K562 (cell line): ENCODE measurements around the gene INPP5D. TPM values are rescaled to one million over a fixed set of nuclear protein-coding genes. Genes with fewer than 3 reads are reported as not detected.

Experiments used
- ATAC-seq: fragments of 200-7000 bp; cut with Tn5 transposase; 3 replicates; pipeline ENCODE4 v1.9.1; 2020; ENCODE audit warnings: moderate library complexity
- BruUV-seq: library from RNA; stranded (reverse); fragments of 400-500 nt; replicated peaks from 2 replicates; lab custom pipeline; 2021; lab: Mats Ljungman, UMichigan
- CTCF ChIA-PET: fragments of 300-600 bp; formaldehyde crosslinking; extraction: SDS; loops from one replicate; lab custom pipeline; 2021; ENCODE audit warnings: low intra/inter-chr PET ratio; lab: Yijun Ruan, JAX
- POLR2A ChIA-PET: fragments of 300-600, 350-650 bp; sonication (Branson Sonifier 250); formaldehyde crosslinking; extraction: SDS; loops from one replicate; lab custom pipeline; 2021; ENCODE audit warnings: antibody characterized with exemption, inconsistent platforms; lab: Yijun Ruan, JAX
- DNase-seq, 4 experiments: peaks; one replicate each; pipeline versions ENCODE4 v3.0.0 to v3.0.0-alpha.2; 2011 to 2018; ENCODE audit warnings: low spot score in 3 of 4, mixed read lengths in 3 of 4; ENCODE audit errors: extremely low read depth in 1 of 4
- FAIRE-seq: peaks from 2 replicates; lab custom pipeline; 2011; peaks lifted over from hg19 to GRCh38; lab: Jason Lieb, UNC
- H2AFZ ChIP-seq: 2 replicates; pipeline ENCODE4 v1.6.0; 2011; ENCODE audit warnings: low read depth, low read length, control low read depth, inconsistent platforms
- H3K27ac ChIP-seq: fragments of 200-600 bp; 3 replicates; pipeline ENCODE4 v1.8.0; 2011; ENCODE audit warnings: low read depth, mild to moderate bottlenecking, control low read depth, inconsistent platforms, low read length, moderate library complexity, mixed read lengths; ENCODE audit errors: extremely low read depth
- H3K27me3 ChIP-seq, 2 experiments: fragments of 300-600 bp in 1 of 2; 2 replicates in 1 of 2; 3 replicates in 1 of 2; pipeline versions ENCODE4 v1.6.0 to v1.8.0; 2011; ENCODE audit warnings: inconsistent platforms in 2 of 2, low read length in 2 of 2, mild to moderate bottlenecking in 1 of 2, mixed read lengths in 1 of 2, moderate library complexity in 1 of 2; ENCODE audit not compliant: control insufficient read depth in 2 of 2, insufficient read depth in 2 of 2
- H3K36me3 ChIP-seq: fragments of 300-600 bp; 3 replicates; pipeline ENCODE4 v1.8.0; 2011; ENCODE audit warnings: mild to moderate bottlenecking, low read length, inconsistent platforms; ENCODE audit not compliant: control insufficient read depth, insufficient read depth
- H3K4me1 ChIP-seq, 2 experiments: fragments of 200-600 bp in 1 of 2; replicated peaks in 1 of 2; 2 replicates in 1 of 2; 3 replicates in 1 of 2; pipeline versions ENCODE4 v1.5.1 to v1.8.0; 2011; ENCODE audit warnings: inconsistent platforms in 2 of 2, low read length in 2 of 2, mild to moderate bottlenecking in 1 of 2, mixed read lengths in 1 of 2, moderate library complexity in 1 of 2; ENCODE audit not compliant: control insufficient read depth in 2 of 2, insufficient read depth in 2 of 2
- H3K4me2 ChIP-seq: 2 replicates; pipeline ENCODE4 v1.6.1; 2011; ENCODE audit warnings: low read length, control low read depth, inconsistent platforms, mixed read lengths; ENCODE audit not compliant: insufficient read depth
- H3K4me3 ChIP-seq: fragments of 200-600 bp; sonication (generic), shearing (Covaris generic); 2 replicates; pipeline ENCODE4 v1.5.1; 2016; ENCODE audit warnings: control low read depth, inconsistent platforms
- H3K79me2 ChIP-seq: fragments of 200-600 bp; 3 replicates; pipeline ENCODE4 v1.8.0; 2011; ENCODE audit warnings: low read length, inconsistent platforms; ENCODE audit not compliant: control insufficient read depth, insufficient read depth
- H3K9ac ChIP-seq, 2 experiments: 2 replicates each; pipeline versions ENCODE4 v1.6.0 to v1.6.1; 2011; ENCODE audit warnings: low read depth in 2 of 2, low read length in 2 of 2, control low read depth in 1 of 2, inconsistent platforms in 1 of 2, mild to moderate bottlenecking in 1 of 2, mixed read lengths in 1 of 2; ENCODE audit not compliant: insufficient read depth in 1 of 2
- H3K9me1 ChIP-seq: one replicate; pipeline ENCODE4 v1.6.0; 2011; ENCODE audit warnings: inconsistent platforms, mild to moderate bottlenecking, low read length, moderate library complexity; ENCODE audit not compliant: control insufficient read depth, insufficient read depth
- H3K9me3 ChIP-seq: replicated peaks from 2 replicates; pipeline ENCODE4 v1.5.1; 2011; ENCODE audit warnings: low read depth, low read length, inconsistent platforms; ENCODE audit not compliant: control insufficient read depth, insufficient read depth
- H4K20me1 ChIP-seq: replicated peaks from 2 replicates; pipeline ENCODE4 v1.6.1; 2011; ENCODE audit warnings: low read length, inconsistent platforms, mixed read lengths; ENCODE audit not compliant: control insufficient read depth, insufficient read depth
- ARID2 ChIP-seq: fragments of 450-650 bp; IDR thresholded peaks from 2 replicates; pipeline ENCODE4 v1.6.1; 2017; ENCODE audit warnings: antibody characterized with exemption, mild to moderate bottlenecking
- CC2D1A ChIP-seq: fragments of 450-650 bp; IDR thresholded peaks from 2 replicates; pipeline ENCODE4 v1.6.1; 2017; ENCODE audit warnings: mild to moderate bottlenecking
- DNMT1 ChIP-seq: fragments of 450-650 bp; IDR thresholded peaks from 2 replicates; pipeline ENCODE4 v1.6.1; 2016; ENCODE audit warnings: antibody characterized with exemption, mild to moderate bottlenecking
- EP300 ChIP-seq: IDR thresholded peaks from 2 replicates; pipeline ENCODE4 v1.6.1; 2012; ENCODE audit warnings: low read length, improper control_type of control experiment
- MXI1 ChIP-seq: IDR thresholded peaks from 2 replicates; pipeline ENCODE4 v1.6.1; 2011; ENCODE audit warnings: low read depth, mild to moderate bottlenecking, improper control_type of control experiment, low read length
- PTTG1 ChIP-seq: fragments of 450-650 bp; IDR thresholded peaks from 2 replicates; pipeline ENCODE4 v1.6.1; 2016; ENCODE audit warnings: low read depth, mild to moderate bottlenecking, missing genetic modification characterization, missing compliant biosample characterization
- RBM22 ChIP-seq: fragments of 200-400 bp; formaldehyde crosslinking; IDR thresholded peaks from 2 replicates; pipeline ENCODE4 v1.6.1; 2018; ENCODE audit warnings: low read length, low read depth; ENCODE audit not compliant: poor library complexity, severe bottlenecking
- RBM25 ChIP-seq: fragments of 200-400 bp; formaldehyde crosslinking; IDR thresholded peaks from 2 replicates; pipeline ENCODE4 v1.6.1; 2018; ENCODE audit warnings: low read length, low read depth, moderate library complexity; ENCODE audit not compliant: severe bottlenecking
- ZNF76 ChIP-seq: fragments of 250-450 bp; sonication (Bioruptor Pico); IDR thresholded peaks from 2 replicates; pipeline ENCODE4 v1.4.0; 2020; ENCODE audit warnings: mild to moderate bottlenecking, moderate library complexity, borderline replicate concordance
- WGBS: fragments of 100-300 bp; shearing (Covaris generic); methylation state at CpG from one replicate; pipeline ENCODE4 v1.1.6; 2016; ENCODE audit warnings: low coverage, mixed read lengths; ENCODE audit not compliant: insufficient coverage; ENCODE audit errors: missing lambda C conversion rate; 5-methylcytosine and 5-hydroxymethylcytosine counted together
- in situ Hi-C: fragments of 300-500 bp; cut with MboI; formaldehyde crosslinking; loops from 4 replicates; pipeline ENCODE4 v1.15.0; 2018; ENCODE audit warnings: inconsistent platforms, mixed read lengths
- intact Hi-C: fragments of 100-400 bp; cut with micrococcal nuclease; formaldehyde crosslinking; loops from 2 replicates; pipeline ENCODE4 v1.14.2; 2022
- polyA plus RNA-seq, 8 experiments: library from polyadenylated mRNA; depleted of rRNA in 4 of 8; stranded (reverse) in 5 of 8; unstranded in 3 of 8; fragments of >200 nt; fragmentation: Nextera tagmentation in 2 of 8; fragmentation: Illumina TruSeq in 1 of 8; extraction: Ambion mirVana in 2 of 8; extraction: Trizol in 1 of 8; gene quantifications; 2 replicates each; pipeline versions ENCODE4 v1.2.1 to v1.2.3, GENCODE V29; 2011 to 2014; ENCODE audit warnings: inconsistent platforms in 1 of 8, missing spikeins in 1 of 8
- total RNA-seq, 7 experiments: library from RNA; depleted of rRNA in 6 of 7; stranded (reverse); fragments of >200 nt in 6 of 7; fragmentation: Illumina TruSeq in 2 of 7; extraction: Trizol in 2 of 7; gene quantifications; 2 replicates each; pipeline versions ENCODE4 v1.2.1 to v1.2.3, GENCODE V29; 2011 to 2021; ENCODE audit warnings: low replicate concordance in 1 of 7
- TF ChIP-seq, protein P1 (sequence below): fragments of 450-650 bp; IDR thresholded peaks from 2 replicates; pipeline ENCODE4 v1.7.0; 2016; ENCODE audit warnings: borderline replicate concordance
- TF ChIP-seq, protein P2 (sequence below): fragments of 250-450 bp; sonication (Bioruptor Pico); IDR thresholded peaks from 2 replicates; pipeline ENCODE4 v1.5.0; 2021; ENCODE audit warnings: mild to moderate bottlenecking, moderate library complexity
- TF ChIP-seq, protein P3 (sequence below): fragments of 450-650 bp; conservative IDR thresholded peaks from 2 replicates; pipeline ENCODE4 v1.6.1; 2016; ENCODE audit warnings: missing genetic modification characterization, low read depth, mild to moderate bottlenecking, missing compliant biosample characterization, moderate library complexity
- TF ChIP-seq, protein P4 (sequence below): fragments of 450-650 bp; formaldehyde crosslinking; conservative IDR thresholded peaks from 2 replicates; pipeline ENCODE4 v1.4.0; 2022; ENCODE audit warnings: mild to moderate bottlenecking, missing genetic modification characterization

The INPP5D gene
- total and polyA plus RNA-seq, 9 of the 15 experiments (the other 6 are each of a cell fraction or from before 2014, with no cell fraction given) = 0.55 to 6.2 (median 2.2) TPM

DNA sequence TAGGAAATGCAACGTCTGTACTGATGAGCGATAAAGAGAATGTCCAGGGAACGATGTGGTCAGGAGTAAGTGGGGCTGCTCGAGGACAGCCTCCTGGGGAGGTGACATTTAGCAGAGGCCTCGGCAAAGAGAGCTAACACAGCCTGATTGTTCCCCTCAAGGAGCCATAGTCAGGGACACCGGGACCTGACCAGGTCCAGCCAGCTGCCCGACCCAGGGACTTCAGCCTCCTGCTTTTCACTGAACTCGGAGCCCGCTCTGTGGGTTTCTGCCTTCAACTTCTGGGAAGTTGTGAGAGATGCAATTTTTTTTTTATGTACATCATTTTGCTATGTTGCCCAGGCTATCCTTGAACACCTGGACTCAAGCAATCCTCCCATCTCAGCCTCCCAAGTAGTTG lies 17.6 kb upstream of the INPP5D start:
- H3K79me2 ChIP-seq = no peaks in the 10 kb centered on the region
- H2AFZ ChIP-seq = no peak overlapping the region
- FAIRE-seq = no peak
- no TSS peak for BruUV-seq
- no peaks in the 10 kb centered on the region for H3K9me1 ChIP-seq
- no peak overlapping the region; a peak in 1 of 4 replicates for H3K9ac ChIP-seq
- in situ Hi-C loops (no loop called here), intact Hi-C loops (loop anchor here (10.0 kb wide), 1 partner anchor 212 kb away; the partner anchor contains the start of gene ATG16L1)
- no peak for DNase-seq
- H3K27ac ChIP-seq = no peak overlapping the region
- no peak overlapping the region for H3K4me3 ChIP-seq
- ChIA-PET CTCF (no interaction called here), POLR2A (interaction anchor here (0.6 kb wide), 1 partner anchor 226 kb away, joined by 3 read pairs; no protein-coding TSS in a partner anchor)
- no peaks in the 10 kb centered on the region for H4K20me1 ChIP-seq
- H3K36me3 ChIP-seq = no peaks in the 10 kb centered on the region
- no peaks in the 10 kb centered on the region; a peak in 1 of 5 replicates for H3K4me1 ChIP-seq
- no peak for ATAC-seq
- H3K4me2 ChIP-seq = no peak overlapping the region
- peaks cover 0 to 53% of the 10 kb centered on the region in 2 experiments; a peak in 3 of 5 replicates for H3K27me3 ChIP-seq
- H3K9me3 ChIP-seq = no peaks in the 10 kb centered on the region
- 2% methylated on average over 7 of the region's 9 CpGs for WGBS
- TF ChIP-seq, protein P1, sequence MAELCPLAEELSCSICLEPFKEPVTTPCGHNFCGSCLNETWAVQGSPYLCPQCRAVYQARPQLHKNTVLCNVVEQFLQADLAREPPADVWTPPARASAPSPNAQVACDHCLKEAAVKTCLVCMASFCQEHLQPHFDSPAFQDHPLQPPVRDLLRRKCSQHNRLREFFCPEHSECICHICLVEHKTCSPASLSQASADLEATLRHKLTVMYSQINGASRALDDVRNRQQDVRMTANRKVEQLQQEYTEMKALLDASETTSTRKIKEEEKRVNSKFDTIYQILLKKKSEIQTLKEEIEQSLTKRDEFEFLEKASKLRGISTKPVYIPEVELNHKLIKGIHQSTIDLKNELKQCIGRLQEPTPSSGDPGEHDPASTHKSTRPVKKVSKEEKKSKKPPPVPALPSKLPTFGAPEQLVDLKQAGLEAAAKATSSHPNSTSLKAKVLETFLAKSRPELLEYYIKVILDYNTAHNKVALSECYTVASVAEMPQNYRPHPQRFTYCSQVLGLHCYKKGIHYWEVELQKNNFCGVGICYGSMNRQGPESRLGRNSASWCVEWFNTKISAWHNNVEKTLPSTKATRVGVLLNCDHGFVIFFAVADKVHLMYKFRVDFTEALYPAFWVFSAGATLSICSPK = no peak
- TF ChIP-seq MXI1 = no peak
- TF ChIP-seq CC2D1A = no peak
- no peak for TF ChIP-seq ZNF76 (CRISPR knock-in tag)
- TF ChIP-seq, protein P2, sequence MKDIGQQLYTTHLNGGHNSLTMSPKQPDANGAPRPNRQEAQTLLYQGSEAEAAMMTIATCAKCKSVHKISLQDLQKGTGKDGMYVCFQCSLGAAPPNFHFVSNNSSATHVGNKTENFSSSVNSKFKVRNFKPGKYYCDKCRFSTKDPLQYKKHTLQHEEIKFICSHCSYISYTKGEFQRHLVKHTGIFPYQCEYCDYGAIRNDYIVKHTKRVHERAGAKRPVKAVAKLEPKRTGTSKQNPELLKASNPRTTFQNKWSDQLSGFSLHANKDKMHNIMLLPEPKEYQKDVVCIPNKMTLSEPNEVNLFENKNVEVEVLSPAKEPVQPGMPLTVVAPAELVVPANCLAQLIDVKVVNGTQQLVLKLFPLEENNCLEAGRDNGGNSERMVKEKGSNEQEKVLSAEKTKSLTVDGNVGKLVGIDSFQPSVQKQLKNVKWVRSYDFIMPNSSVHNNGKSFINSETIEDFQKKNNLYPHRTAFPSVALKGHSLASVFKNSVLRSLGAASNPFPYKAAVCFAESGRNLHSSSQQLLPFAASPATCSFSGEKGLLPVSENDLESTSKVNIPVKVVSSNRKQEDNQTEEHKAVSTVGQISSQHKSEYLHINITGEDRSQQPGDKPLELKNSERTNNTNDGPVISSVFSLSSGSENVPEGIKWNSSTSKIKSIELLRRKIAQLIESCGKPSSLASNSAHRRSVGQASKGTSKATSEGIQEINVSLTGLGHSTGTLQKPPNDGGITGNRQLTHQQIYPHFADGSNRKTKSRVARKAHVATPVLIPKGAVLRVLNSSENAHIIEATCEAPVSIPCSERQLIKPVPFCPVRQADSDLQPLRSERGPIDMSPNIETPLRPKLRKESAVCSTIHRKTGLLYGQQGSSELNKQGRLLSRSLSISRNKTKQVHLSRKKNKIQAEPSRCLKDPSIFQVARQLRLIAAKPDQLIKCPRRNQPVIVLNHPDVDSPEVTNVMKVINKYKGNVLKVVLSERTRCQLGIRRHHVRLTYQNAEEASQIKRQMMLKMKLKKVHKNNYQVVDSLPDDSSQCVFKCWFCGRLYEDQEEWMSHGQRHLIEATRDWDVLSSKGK (CRISPR knock-in tag) = no peak
- TF ChIP-seq, protein P3, sequence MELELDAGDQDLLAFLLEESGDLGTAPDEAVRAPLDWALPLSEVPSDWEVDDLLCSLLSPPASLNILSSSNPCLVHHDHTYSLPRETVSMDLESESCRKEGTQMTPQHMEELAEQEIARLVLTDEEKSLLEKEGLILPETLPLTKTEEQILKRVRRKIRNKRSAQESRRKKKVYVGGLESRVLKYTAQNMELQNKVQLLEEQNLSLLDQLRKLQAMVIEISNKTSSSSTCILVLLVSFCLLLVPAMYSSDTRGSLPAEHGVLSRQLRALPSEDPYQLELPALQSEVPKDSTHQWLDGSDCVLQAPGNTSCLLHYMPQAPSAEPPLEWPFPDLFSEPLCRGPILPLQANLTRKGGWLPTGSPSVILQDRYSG (tag) = no peak
- TF ChIP-seq EP300 = no peak
- no peak for TF ChIP-seq RBM22
- no peak for TF ChIP-seq RBM25
- TF ChIP-seq PTTG1 = no peak
- TF ChIP-seq, protein P4, sequence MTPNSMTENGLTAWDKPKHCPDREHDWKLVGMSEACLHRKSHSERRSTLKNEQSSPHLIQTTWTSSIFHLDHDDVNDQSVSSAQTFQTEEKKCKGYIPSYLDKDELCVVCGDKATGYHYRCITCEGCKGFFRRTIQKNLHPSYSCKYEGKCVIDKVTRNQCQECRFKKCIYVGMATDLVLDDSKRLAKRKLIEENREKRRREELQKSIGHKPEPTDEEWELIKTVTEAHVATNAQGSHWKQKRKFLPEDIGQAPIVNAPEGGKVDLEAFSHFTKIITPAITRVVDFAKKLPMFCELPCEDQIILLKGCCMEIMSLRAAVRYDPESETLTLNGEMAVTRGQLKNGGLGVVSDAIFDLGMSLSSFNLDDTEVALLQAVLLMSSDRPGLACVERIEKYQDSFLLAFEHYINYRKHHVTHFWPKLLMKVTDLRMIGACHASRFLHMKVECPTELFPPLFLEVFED (CRISPR knock-in tag) = no peak
- TF ChIP-seq ARID2 = no peak
- no peak for TF ChIP-seq DNMT1
